WTC11 (cell line): ENCODE data around the gene RGL1. TPM values are rescaled to one million over a fixed set of nuclear protein-coding genes. Genes with fewer than 3 reads are reported as not detected.

Experiments
- ATAC-seq: fragments of 200-7000 bp; cut with Tn5 transposase; 2 replicates; pipeline ENCODE4 v1.10.0; 2021; ENCODE audit warnings: mild to moderate bottlenecking, moderate library complexity
- CTCF ChIA-PET: fragments of 300-600 bp; sonication (Branson Sonifier 250); formaldehyde crosslinking; loops from one replicate; lab custom pipeline; 2021; ENCODE audit warnings: antibody characterized with exemption; lab: Charles Lee
- POLR2A ChIA-PET: fragments of 350-600 bp; sonication (Branson Sonifier 250); formaldehyde crosslinking; loops from one replicate; lab custom pipeline; 2021; ENCODE audit warnings: antibody characterized with exemption; lab: Charles Lee
- DNase-seq: peaks from one replicate; pipeline ENCODE4 v3.0.0; 2021; ENCODE audit warnings: low spot score
- H3K27ac Mint-ChIP-seq: 2 replicates; pipeline ENCODE4 v1.8.0; 2021; ENCODE audit warnings: mixed read lengths
- H3K27me3 Mint-ChIP-seq: 2 replicates; pipeline ENCODE4 v1.8.0; 2021; ENCODE audit warnings: low read depth, mild to moderate bottlenecking, moderate library complexity, mixed read lengths
- H3K36me3 Mint-ChIP-seq: 2 replicates; pipeline ENCODE4 v1.8.0; 2021; ENCODE audit warnings: mixed read lengths
- H3K4me1 Mint-ChIP-seq: 2 replicates; pipeline ENCODE4 v1.8.0; 2022; ENCODE audit warnings: mixed read lengths
- H3K4me3 Mint-ChIP-seq: 2 replicates; pipeline ENCODE4 v1.8.0; 2021; ENCODE audit warnings: mild to moderate bottlenecking, moderate library complexity, mixed read lengths
- H3K9me3 Mint-ChIP-seq: 2 replicates; pipeline ENCODE4 v1.8.0; 2021; ENCODE audit warnings: mixed read lengths
- ARID4B ChIP-seq: sonication (generic); formaldehyde crosslinking; IDR thresholded peaks from 2 replicates; pipeline ENCODE4 v1.8.0; 2023; ENCODE audit warnings: missing genetic modification reagents, mild to moderate bottlenecking, borderline replicate concordance
- ATF6 ChIP-seq: sonication (generic); formaldehyde crosslinking; IDR thresholded peaks from 2 replicates; pipeline ENCODE4 v1.8.1; 2023; ENCODE audit warnings: mild to moderate bottlenecking, missing genetic modification reagents
- CREB1 ChIP-seq: sonication (generic); formaldehyde crosslinking; IDR thresholded peaks from 2 replicates; pipeline ENCODE4 v1.8.0; 2023; ENCODE audit warnings: mild to moderate bottlenecking, missing genetic modification reagents
- GRHL2 ChIP-seq: fragments of 250-450 bp; sonication (Bioruptor Pico); IDR thresholded peaks from 2 replicates; pipeline ENCODE4 v1.8.0; 2022; ENCODE audit warnings: mild to moderate bottlenecking, moderate library complexity; ENCODE audit not compliant: insufficient replicate concordance, severe bottlenecking
- GTF2I ChIP-seq: fragments of 250-450 bp; sonication (Bioruptor Pico); conservative IDR thresholded peaks from 2 replicates; pipeline ENCODE4 v1.4.0; 2021; ENCODE audit warnings: mild to moderate bottlenecking
- NFATC4 ChIP-seq: fragments of 250-450 bp; sonication (Bioruptor Pico); IDR thresholded peaks from 2 replicates; pipeline ENCODE4 v1.9.0; 2021; ENCODE audit warnings: mild to moderate bottlenecking
- NR2C2 ChIP-seq: sonication (generic); formaldehyde crosslinking; IDR thresholded peaks from 2 replicates; pipeline ENCODE4 v1.8.0; 2022; ENCODE audit warnings: mild to moderate bottlenecking, missing genetic modification reagents
- PRDM15 ChIP-seq: sonication (generic); formaldehyde crosslinking; IDR thresholded peaks from 2 replicates; pipeline ENCODE4 v1.8.0; 2022; ENCODE audit warnings: missing genetic modification reagents
- RELA ChIP-seq: sonication (generic); formaldehyde crosslinking; IDR thresholded peaks from 2 replicates; pipeline ENCODE4 v1.8.1; 2022; ENCODE audit warnings: missing genetic modification reagents, mild to moderate bottlenecking, borderline replicate concordance
- ZNF263 ChIP-seq: sonication (generic); formaldehyde crosslinking; IDR thresholded peaks from 2 replicates; pipeline ENCODE4 v1.8.1; 2022; ENCODE audit warnings: low read depth, mild to moderate bottlenecking, moderate library complexity, missing genetic modification reagents
- ZNF317 ChIP-seq: sonication (generic); formaldehyde crosslinking; IDR thresholded peaks from 2 replicates; pipeline ENCODE4 v1.8.1; 2023; ENCODE audit warnings: low read depth, mild to moderate bottlenecking, moderate library complexity, missing genetic modification reagents, borderline replicate concordance
- total RNA-seq: library from RNA; stranded (reverse); gene quantifications from 3 replicates; pipeline ENCODE4 v1.2.3, GENCODE V29; 2021
- TF ChIP-seq, protein P1 (sequence below): fragments of 200-600 bp; IDR thresholded peaks from 2 replicates; pipeline ENCODE4 v1.8.0; 2022; ENCODE audit warnings: antibody characterized with exemption
- TF ChIP-seq, protein P2 (sequence below): sonication (generic); formaldehyde crosslinking; IDR thresholded peaks from 2 replicates; pipeline ENCODE4 v1.8.0; 2022; ENCODE audit warnings: mild to moderate bottlenecking, missing genetic modification reagents
- TF ChIP-seq, protein P3 (sequence below): sonication (generic); formaldehyde crosslinking; IDR thresholded peaks from 2 replicates; pipeline ENCODE4 v1.8.1; 2023; ENCODE audit warnings: mild to moderate bottlenecking, moderate library complexity, missing genetic modification reagents

Gene RGL1
- total RNA-seq, 1 experiment from 2014 or later: 1.5 TPM

DNA sequence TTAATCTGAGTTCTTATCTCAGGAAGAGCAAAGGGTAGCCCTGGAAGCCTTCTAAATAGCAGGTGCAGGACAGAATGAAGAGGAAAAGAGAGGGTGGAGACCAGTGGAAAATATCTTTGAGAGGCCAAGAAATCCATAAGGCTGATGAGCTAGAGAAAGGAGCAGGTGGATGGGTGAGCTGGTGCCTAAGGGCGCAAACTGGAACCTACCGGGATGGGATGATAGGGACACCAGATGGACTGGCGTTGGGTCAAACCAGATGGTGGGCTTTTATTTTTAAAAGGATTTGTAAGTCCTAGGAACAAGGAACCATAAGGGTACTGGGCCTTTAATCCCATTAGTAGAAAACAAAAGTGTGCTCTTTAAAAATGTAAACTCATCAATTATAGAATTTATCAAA, 59.7 kb downstream of the RGL1 start:
- no peaks in the 10 kb centered on the region; the same call in 1 of the 2 replicates for H3K36me3 Mint-ChIP-seq
- H3K27me3 Mint-ChIP-seq: no peaks in the 10 kb centered on the region
- TF ChIP-seq ATF6 (no peak), CREB1 (no peak), NR2C2 (CRISPR knock-in tag) (no peak), NFATC4 (no peak), ZNF263 (CRISPR knock-in tag) (no peak)
- TF ChIP-seq, protein P1, sequence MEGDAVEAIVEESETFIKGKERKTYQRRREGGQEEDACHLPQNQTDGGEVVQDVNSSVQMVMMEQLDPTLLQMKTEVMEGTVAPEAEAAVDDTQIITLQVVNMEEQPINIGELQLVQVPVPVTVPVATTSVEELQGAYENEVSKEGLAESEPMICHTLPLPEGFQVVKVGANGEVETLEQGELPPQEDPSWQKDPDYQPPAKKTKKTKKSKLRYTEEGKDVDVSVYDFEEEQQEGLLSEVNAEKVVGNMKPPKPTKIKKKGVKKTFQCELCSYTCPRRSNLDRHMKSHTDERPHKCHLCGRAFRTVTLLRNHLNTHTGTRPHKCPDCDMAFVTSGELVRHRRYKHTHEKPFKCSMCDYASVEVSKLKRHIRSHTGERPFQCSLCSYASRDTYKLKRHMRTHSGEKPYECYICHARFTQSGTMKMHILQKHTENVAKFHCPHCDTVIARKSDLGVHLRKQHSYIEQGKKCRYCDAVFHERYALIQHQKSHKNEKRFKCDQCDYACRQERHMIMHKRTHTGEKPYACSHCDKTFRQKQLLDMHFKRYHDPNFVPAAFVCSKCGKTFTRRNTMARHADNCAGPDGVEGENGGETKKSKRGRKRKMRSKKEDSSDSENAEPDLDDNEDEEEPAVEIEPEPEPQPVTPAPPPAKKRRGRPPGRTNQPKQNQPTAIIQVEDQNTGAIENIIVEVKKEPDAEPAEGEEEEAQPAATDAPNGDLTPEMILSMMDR: no peak
- 0 out of 2 replicates have a peak, but pooled peaks cover 2% of the 10 kb centered on the region for H3K9me3 Mint-ChIP-seq
- ChIA-PET CTCF (no interaction called here), POLR2A (no interaction called here)
- no peak for ATAC-seq
- no peak for DNase-seq
- H3K4me3 Mint-ChIP-seq: no peak overlapping the region
- H3K27ac Mint-ChIP-seq: no peak overlapping the region
- peaks cover 5% of the 10 kb centered on the region for H3K4me1 Mint-ChIP-seq

- H3K27ac Mint-ChIP-seq: peak overlapping the region; percentile 12; the same call in 1 of the 2 replicates
- DNase-seq (no peak), ATAC-seq (no peak)
- peaks cover 43% of the 10 kb centered on the region for H3K4me1 Mint-ChIP-seq
- no peaks in the 10 kb centered on the region; the same call in 1 of the 2 replicates for H3K36me3 Mint-ChIP-seq
- H3K4me3 Mint-ChIP-seq: no peak overlapping the region
- no peaks in the 10 kb centered on the region for H3K27me3 Mint-ChIP-seq
- ChIA-PET POLR2A (interaction anchor here (0.6 kb wide), 1 partner anchor 496 kb away, joined by 3 read pairs; no protein-coding TSS in a partner anchor), CTCF (no interaction called here)
- 0 out of 2 replicates have a peak, but pooled peaks cover 4% of the 10 kb centered on the region for H3K9me3 Mint-ChIP-seq
- TF ChIP-seq, protein P2, sequence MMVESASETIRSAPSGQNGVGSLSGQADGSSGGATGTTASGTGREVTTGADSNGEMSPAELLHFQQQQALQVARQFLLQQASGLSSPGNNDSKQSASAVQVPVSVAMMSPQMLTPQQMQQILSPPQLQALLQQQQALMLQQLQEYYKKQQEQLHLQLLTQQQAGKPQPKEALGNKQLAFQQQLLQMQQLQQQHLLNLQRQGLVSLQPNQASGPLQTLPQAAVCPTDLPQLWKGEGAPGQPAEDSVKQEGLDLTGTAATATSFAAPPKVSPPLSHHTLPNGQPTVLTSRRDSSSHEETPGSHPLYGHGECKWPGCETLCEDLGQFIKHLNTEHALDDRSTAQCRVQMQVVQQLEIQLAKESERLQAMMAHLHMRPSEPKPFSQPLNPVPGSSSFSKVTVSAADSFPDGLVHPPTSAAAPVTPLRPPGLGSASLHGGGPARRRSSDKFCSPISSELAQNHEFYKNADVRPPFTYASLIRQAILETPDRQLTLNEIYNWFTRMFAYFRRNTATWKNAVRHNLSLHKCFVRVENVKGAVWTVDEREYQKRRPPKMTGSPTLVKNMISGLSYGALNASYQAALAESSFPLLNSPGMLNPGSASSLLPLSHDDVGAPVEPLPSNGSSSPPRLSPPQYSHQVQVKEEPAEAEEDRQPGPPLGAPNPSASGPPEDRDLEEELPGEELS (CRISPR knock-in tag): no peak
- no peak for TF ChIP-seq NR2C2 (CRISPR knock-in tag)
- no peak for TF ChIP-seq ARID4B (CRISPR knock-in tag)
- TF ChIP-seq GTF2I (CRISPR knock-in tag): no peak
- no peak for TF ChIP-seq ZNF317 (CRISPR knock-in tag)
- no peak for TF ChIP-seq PRDM15
- TF ChIP-seq, protein P3, sequence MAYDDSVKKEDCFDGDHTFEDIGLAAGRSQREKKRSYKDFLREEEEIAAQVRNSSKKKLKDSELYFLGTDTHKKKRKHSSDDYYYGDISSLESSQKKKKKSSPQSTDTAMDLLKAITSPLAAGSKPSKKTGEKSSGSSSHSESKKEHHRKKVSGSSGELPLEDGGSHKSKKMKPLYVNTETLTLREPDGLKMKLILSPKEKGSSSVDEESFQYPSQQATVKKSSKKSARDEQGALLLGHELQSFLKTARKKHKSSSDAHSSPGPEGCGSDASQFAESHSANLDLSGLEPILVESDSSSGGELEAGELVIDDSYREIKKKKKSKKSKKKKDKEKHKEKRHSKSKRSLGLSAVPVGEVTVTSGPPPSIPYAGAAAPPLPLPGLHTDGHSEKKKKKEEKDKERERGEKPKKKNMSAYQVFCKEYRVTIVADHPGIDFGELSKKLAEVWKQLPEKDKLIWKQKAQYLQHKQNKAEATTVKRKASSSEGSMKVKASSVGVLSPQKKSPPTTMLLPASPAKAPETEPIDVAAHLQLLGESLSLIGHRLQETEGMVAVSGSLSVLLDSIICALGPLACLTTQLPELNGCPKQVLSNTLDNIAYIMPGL (CRISPR knock-in tag): no peak
- TF ChIP-seq GRHL2 (CRISPR knock-in tag): no peak
- no peak for TF ChIP-seq RELA (CRISPR knock-in tag)
These were observed 64.3 kb downstream of the RGL1 start for GRCh38 chr1:183869230-183869629.
